Keratinocyte (primary cell): ENCODE measurements around the gene PDZRN4.

Experiments used
- CTCF ChIP-seq, 3 experiments: IDR thresholded peaks in 1 of 3; conservative IDR thresholded peaks in 1 of 3; optimal IDR thresholded peaks in 1 of 3; 2 replicates in 2 of 3; 3 replicates in 1 of 3; pipeline versions ENCODE3 to v1.5.1; 2011; ENCODE audit warnings: low read length in 3 of 3, mild to moderate bottlenecking in 3 of 3, moderate library complexity in 2 of 3, control low read depth in 1 of 3, inconsistent platforms in 1 of 3; ENCODE audit not compliant: insufficient read depth in 2 of 3; ENCODE audit errors: extremely low read depth in 1 of 3
- EZH2 ChIP-seq: IDR thresholded peaks from one replicate; pipeline ENCODE4 v1.6.1; 2012; ENCODE audit warnings: inconsistent platforms, mild to moderate bottlenecking, low read length, moderate library complexity

GRCh38 chr12:41442896-41443295 is 254.8 kb downstream of the PDZRN4 start:
- TF ChIP-seq CTCF (optimal IDR thresholded peaks at IDR 0.05 in 1 of 3, IDR thresholded peaks at IDR 0.05 in 1 of 3, conservative IDR thresholded peaks at IDR 0.05 in 1 of 3; ENCODE audit: extremely low read depth in 1 of 3, insufficient read depth in 2 of 3, low read length in 3 of 3) (no peak), EZH2 (no peak)
